ENCODE results near the gene AGAP1.
"Not testable (repeated sequence)": the region's sequence is repeated elsewhere in the genome, so short reads cannot be mapped to it uniquely, and the experiment has no call there.

The AGAP1 gene

DNA sequence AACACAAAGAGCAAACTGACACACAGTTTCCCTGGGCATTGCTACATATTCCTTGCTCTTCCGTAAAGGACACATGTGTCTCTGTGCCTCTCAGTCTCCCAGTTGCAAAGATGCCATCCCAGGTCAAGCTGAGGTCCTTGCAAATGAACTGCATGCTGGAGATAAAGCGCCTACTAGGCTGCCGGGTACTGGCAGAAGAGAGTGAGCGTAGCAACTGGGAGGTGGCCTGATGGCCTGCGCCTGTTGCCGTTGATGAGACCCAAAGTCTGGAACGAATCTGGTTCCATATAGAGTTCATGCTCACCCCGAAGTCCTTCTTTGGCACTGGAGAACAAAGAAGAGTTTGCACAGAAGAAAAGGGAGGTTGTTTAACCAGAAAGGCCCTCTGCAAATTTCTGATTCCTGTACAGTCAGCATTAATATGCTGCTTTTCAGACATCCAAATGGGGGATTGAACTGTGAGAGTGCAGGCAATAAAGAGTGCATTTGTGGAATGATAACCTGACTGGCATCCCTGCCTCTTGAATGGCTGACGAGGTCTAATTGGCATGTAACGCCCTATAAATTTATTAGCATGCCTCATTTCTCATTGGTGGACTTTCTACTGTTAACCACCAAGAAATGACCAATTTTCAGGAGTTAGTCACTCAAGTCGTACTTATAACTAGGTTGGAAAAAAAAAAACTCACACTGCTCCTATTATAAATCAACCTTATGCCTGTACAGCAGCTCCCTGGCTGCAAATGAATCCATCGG is 595.6 kb downstream of the AGAP1 start:
- DNase-seq = no peak

GRCh38 chr2:236090027-236090382 is 596.2 kb downstream of the AGAP1 start:
- no peak for DNase-seq

- not testable (repeated sequence) for DNase-seq
Observed at GRCh38 chr2:236090826-236091225, 597.0 kb downstream of the AGAP1 start.

GRCh38 chr2:236092714-236093113 is 598.9 kb downstream of the AGAP1 start:
- DNase-seq = no peak

DNA sequence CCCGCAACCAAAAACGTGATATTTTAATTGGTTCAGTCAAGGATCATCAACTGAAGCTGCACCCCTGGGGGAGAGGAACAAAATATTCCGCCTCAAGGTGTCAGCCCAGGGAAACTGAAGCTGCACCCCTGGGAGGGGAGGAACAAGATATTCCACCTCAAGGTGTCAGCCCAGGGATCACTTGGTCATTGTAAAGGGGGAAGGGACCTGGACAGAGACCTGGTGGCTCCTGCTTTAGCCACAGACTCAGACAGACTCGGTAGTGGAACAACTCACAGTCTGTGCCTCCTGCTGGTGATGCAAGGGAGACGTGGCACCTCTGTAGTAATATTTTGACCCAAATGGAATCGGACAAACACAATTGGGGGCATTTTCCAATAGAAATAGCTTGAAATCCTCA is 599.3 kb downstream of the AGAP1 start:
- no peak for DNase-seq

- DNase-seq = no peak
Observed at GRCh38 chr2:236095504-236095903, 601.7 kb downstream of the AGAP1 start.

GRCh38 chr2:236101311-236101950 is 607.6 kb downstream of the AGAP1 start:
- no peak for DNase-seq

DNA sequence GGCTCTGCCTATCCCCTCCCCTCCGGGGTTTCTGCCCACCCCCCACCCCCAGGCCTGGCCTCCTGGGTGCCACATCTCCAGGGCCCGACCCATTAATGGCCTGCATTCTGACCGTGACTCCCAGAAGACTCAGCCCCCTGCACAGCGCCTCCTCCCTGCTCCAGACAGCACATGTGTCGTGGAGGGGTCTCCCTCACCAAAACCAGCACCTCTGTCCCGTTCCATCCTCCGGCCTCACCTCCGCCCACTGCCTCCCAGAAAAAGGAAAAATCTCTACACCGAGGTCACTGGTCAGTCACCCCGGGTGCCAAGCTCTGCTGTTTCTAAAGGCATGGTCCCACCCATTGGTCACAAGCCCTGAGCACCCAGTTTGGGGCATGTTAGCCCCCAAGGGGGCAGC is 609.1 kb downstream of the AGAP1 start:
- DNase-seq = no peak

- no peak for DNase-seq
Observed at GRCh38 chr2:236103981-236104380, 610.1 kb downstream of the AGAP1 start.

- DNase-seq = no peak
Observed at GRCh38 chr2:236105955-236106607, 612.2 kb downstream of the AGAP1 start.

DNA sequence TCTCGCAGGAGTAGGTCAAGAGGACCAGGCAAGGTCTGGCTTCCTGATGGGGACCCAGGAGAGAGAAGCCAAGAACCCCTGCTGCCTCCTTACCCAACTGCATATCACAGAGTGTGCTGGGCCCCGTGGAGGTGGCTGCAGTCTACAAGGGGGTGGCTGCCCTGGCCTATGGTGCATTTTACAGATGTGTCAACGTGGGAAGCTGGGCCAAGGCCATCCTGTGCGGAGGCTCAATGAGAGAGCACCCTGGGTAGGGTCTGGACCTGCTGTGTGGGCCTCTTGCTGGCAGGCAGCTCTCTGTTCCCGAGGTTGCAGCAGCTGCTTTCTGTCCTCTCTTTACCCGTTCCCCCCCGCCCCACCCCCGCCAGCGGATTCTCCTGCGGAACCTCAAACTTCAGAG is 612.9 kb downstream of the AGAP1 start:
- no peak for DNase-seq

- DNase-seq = no peak
Observed at GRCh38 chr2:236107536-236107935, 613.7 kb downstream of the AGAP1 start.

GRCh38 chr2:236107942-236108625 is 614.2 kb downstream of the AGAP1 start:
- DNase-seq = peak; percentile 47

- DNase-seq = no peak
Observed at GRCh38 chr2:236109061-236109460, 615.2 kb downstream of the AGAP1 start.

DNA sequence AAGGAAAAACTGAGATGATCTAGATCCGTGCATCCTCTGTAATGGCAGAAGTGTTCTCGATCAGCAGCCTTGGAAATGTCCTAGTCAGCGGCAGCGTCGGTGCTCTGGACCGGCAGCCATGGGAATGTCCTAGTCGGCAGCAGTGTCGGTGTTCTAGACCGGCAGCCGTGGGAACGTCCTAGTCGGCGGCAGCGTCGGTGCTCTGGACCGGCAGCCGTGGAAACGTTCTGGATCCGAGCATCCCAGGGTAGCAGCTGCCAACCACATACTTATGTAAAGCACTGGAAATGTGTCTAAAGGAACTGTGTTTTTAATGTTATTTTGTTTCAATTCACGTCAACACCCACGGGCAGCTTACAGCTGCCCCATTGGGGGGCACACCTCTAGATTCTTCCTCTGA is 615.6 kb downstream of the AGAP1 start:
- no peak for DNase-seq

DNA sequence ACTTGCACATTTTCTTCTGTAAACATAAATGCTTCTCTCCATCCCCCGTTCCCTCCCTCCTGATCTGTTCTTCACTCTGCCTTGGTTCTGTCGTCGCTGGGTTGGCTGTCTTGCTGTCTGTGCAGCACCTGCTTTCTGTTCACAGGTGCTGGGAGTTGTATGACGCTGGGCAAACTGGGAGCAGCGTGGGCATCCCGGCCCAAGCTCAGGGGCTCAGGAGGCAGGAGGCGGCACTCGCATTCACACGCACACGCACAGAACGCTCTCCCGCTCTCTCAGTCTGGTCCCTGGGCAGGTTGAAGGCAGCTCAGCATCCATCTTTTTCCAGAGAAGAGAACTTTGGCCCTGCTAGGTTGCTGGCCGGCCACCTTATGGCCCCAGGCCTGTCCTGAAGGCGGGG is 618.6 kb downstream of the AGAP1 start:
- DNase-seq = no peak

- DNase-seq = no peak
Observed at GRCh38 chr2:236113425-236113824, 619.6 kb downstream of the AGAP1 start.

DNA sequence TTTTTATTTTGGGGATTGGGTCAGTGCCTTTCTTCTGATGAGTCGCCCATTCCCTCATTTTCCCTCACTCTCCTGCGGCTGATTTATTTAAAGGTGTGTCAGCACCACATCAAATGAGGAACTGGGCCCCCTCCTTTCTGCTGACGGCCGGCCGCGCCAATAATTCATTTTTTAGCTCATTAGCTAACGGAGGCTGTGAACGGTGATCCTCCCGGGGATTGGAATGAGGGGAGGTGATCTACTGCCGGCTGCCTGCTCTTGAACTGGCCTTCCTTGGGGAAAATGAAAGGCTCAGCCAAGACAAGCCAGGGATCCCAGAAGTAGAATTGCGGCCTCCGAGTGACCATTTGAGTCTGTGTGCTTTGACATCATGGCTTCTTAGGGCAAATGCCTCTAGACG is 620.1 kb downstream of the AGAP1 start:
- no peak for DNase-seq

DNA sequence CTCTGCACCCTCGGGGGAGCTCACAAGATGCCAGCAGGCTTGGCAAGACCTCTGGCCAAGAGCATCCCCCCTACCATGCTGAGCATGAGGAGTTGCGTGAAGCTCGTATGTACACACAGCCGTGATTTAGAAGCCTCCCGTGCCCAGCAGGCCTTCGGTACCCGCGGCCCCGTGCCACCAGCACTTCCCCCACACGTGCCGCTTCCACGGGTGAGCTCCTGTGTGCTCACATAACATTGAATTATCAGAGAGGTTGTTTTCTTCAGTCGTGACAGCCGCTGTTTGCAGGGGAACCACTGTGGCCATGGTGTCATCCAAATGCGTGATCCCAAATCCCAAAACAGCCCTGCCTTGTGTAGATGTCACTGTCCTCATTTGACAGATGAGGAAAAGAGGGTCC is 621.1 kb downstream of the AGAP1 start:
- no peak for DNase-seq

DNA sequence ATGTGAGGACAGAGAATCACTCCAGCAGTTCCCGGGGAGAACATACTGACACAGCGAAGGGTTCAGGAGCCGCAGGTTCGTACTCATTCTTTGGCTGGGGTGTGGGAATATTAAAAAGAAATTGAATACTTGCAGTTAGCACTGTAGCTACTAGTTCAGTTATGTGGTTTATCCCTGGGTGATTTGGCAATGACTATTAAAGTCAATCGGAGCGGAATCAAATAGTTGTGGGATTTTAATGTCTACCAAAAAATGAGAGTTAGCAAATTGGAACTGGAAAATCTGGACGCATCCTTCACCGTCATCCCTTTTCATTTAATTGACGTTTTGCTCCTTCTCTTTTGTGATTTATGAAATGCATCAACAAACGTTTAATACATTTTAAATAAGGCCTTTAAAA is 623.6 kb downstream of the AGAP1 start:
- DNase-seq = no peak

- DNase-seq = no peak
Observed at GRCh38 chr2:236117861-236118269, 624.0 kb downstream of the AGAP1 start.

- no peak for DNase-seq
Observed at GRCh38 chr2:236119003-236119402, 625.2 kb downstream of the AGAP1 start.

DNA sequence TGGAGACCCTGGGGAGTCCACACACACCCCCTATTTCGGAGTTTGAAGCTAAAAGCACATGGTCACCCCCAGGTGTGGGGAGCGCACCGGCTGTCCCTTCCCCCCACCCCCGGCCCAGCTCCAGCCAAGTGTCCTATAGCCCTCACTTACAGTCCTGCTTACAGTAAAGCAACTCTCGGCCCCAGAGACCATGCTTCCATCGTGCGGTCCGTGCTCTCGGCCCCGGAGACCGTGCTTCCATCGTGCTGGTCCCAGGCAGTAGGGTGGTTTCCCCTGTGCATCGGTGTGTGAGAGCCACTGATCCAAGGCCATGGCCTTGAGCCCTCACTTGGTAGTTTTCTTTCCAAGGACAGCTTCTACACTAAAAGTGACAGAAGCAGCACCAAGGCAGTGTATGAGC is 625.6 kb downstream of the AGAP1 start:
- no peak for DNase-seq

DNA sequence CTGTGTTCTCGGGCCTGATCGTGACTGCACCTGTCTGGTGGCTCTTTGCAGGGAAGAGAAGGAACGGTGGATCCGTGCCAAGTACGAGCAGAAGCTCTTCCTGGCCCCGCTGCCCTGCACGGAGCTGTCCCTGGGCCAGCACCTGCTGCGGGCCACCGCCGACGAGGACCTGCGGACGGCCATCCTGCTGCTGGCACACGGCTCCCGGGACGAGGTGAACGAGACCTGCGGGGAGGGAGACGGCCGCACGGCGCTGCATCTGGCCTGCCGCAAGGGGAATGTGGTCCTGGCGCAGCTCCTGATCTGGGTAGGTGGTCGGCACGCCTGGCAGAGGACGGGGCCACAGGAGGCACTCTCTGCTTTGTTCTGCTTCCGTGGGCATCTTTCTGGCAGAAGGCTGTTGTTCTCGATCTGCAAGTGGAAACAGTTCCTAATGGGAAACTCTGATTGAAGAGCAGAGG is 626.3 kb downstream of the AGAP1 start:
- no peak for DNase-seq
